ENCODE measurements around the gene FILIP1L.

FILIP1L gene

GRCh38 chr3:99921986-99922385 lies 192.3 kb downstream of the FILIP1L start:
- TF ChIP-seq TAF1 (IDR thresholded peaks at IDR 0.05; ENCODE audit: borderline replicate concordance, insufficient read depth, low read length) (no peak), FOXP2 (optimal IDR thresholded peaks at IDR 0.05; ENCODE audit: borderline replicate concordance, extremely low read depth, extremely low read length, insufficient read depth) (no peak), POLR2AphosphoS5 (IDR thresholded peaks at IDR 0.05; ENCODE audit: low read depth, low read length) (no peak), SIN3A (IDR thresholded peaks at IDR 0.05; ENCODE audit: borderline replicate concordance, insufficient read depth, low read length) (no peak), REST (IDR thresholded peaks at IDR 0.05; ENCODE audit: insufficient read depth in 1 of 2, low read depth in 2 of 2, low read length in 2 of 2) (no peak)

GRCh38 chr3:99921377-99921695 lies 193.0 kb downstream of the FILIP1L start:
- TF ChIP-seq TAF1 (IDR thresholded peaks at IDR 0.05; ENCODE audit: borderline replicate concordance, insufficient read depth, low read length): no peak
- TF ChIP-seq SIN3A (IDR thresholded peaks at IDR 0.05; ENCODE audit: borderline replicate concordance, insufficient read depth, low read length): no peak
- no peak for TF ChIP-seq FOXP2 (optimal IDR thresholded peaks at IDR 0.05; ENCODE audit: borderline replicate concordance, extremely low read depth, extremely low read length, insufficient read depth)
- TF ChIP-seq REST (IDR thresholded peaks at IDR 0.05; ENCODE audit: insufficient read depth in 1 of 2, low read depth in 2 of 2, low read length in 2 of 2): no peak
- TF ChIP-seq POLR2AphosphoS5 (IDR thresholded peaks at IDR 0.05; ENCODE audit: low read depth, low read length): no peak

GRCh38 chr3:99920481-99921376 lies 193.6 kb downstream of the FILIP1L start:
- TF ChIP-seq REST (IDR thresholded peaks at IDR 0.05; ENCODE audit: insufficient read depth in 1 of 2, low read depth in 2 of 2, low read length in 2 of 2): no peak
- no peak for TF ChIP-seq SIN3A (IDR thresholded peaks at IDR 0.05; ENCODE audit: borderline replicate concordance, insufficient read depth, low read length)
- no peak for TF ChIP-seq TAF1 (IDR thresholded peaks at IDR 0.05; ENCODE audit: borderline replicate concordance, insufficient read depth, low read length)
- TF ChIP-seq POLR2AphosphoS5 (IDR thresholded peaks at IDR 0.05; ENCODE audit: low read depth, low read length): no peak

DNA sequence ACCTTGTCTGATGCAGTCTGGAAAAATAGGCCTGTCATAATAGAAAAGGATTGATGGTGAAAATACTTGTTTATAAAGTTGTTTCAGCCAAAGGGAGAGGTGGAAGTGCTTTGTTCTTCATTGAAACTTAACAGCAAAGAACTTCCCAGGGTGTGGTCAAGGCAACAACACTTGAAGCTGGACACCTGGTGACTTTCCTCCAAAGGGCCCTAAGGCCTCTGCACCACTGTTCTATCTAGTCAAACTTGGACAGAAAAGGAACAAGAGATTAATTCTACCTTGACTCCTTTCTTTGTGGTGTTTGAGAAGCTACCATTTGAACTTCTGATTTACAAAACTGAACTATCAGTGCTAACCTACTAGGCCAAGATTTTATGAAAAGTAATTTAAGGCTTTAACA lies 194.6 kb downstream of the FILIP1L start:
- no peak for TF ChIP-seq FOXP2 (optimal IDR thresholded peaks at IDR 0.05; ENCODE audit: borderline replicate concordance, extremely low read depth, extremely low read length, insufficient read depth)
- no peak for TF ChIP-seq POLR2AphosphoS5 (IDR thresholded peaks at IDR 0.05; ENCODE audit: low read depth, low read length)
- TF ChIP-seq SIN3A (IDR thresholded peaks at IDR 0.05; ENCODE audit: borderline replicate concordance, insufficient read depth, low read length): no peak
- TF ChIP-seq TAF1 (IDR thresholded peaks at IDR 0.05; ENCODE audit: borderline replicate concordance, insufficient read depth, low read length): no peak
- TF ChIP-seq REST (IDR thresholded peaks at IDR 0.05; ENCODE audit: insufficient read depth in 1 of 2, low read depth in 2 of 2, low read length in 2 of 2): no peak
